Neural cell (in vitro differentiated cells): ENCODE data around the gene RALGPS1. TPM values are rescaled to one million over a fixed set of nuclear protein-coding genes. Genes with fewer than 3 reads are reported as not detected.

Source experiments
- H2AFZ ChIP-seq: fragments of 200-600, 300-800 bp; sonication (generic), shearing (Covaris generic); 2 replicates; pipeline ENCODE4 v1.6.0; 2014; ENCODE audit warnings: low read depth, mild to moderate bottlenecking, antibody characterized with exemption, low read length, moderate library complexity
- H3F3A ChIP-seq: fragments of 200-600 bp; shearing (Covaris generic); 2 replicates; pipeline ENCODE4 v1.6.1; 2016; ENCODE audit warnings: mild to moderate bottlenecking, moderate library complexity, mixed read lengths, antibody characterized with exemption, low read length; ENCODE audit not compliant: insufficient read depth, poor library complexity, severe bottlenecking
- H3K27ac ChIP-seq: fragments of 200-600, 300-800 bp; sonication (generic), shearing (Covaris generic); 2 replicates; pipeline ENCODE4 v1.5.1; 2014; ENCODE audit warnings: mild to moderate bottlenecking, low read length, moderate library complexity
- H3K27me3 ChIP-seq: fragments of 300-800, 200-600 bp; sonication (generic), shearing (Covaris generic); 2 replicates; pipeline ENCODE4 v1.6.0; 2014; ENCODE audit warnings: mild to moderate bottlenecking, low read depth, low read length, moderate library complexity; ENCODE audit not compliant: insufficient read depth
- H3K36me3 ChIP-seq: fragments of 300-800, 200-600 bp; sonication (generic), shearing (Covaris generic); 2 replicates; pipeline ENCODE4 v1.5.1; 2014; ENCODE audit warnings: mild to moderate bottlenecking, antibody characterized with exemption, low read length, moderate library complexity; ENCODE audit not compliant: insufficient read depth
- H3K4me2 ChIP-seq: fragments of 300-800, 200-600 bp; sonication (generic), shearing (Covaris generic); 2 replicates; pipeline ENCODE4 v1.6.0; 2014; ENCODE audit warnings: mild to moderate bottlenecking, low read length
- H3K4me3 ChIP-seq: fragments of 300-800, 200-600 bp; sonication (generic), shearing (Covaris generic); 2 replicates; pipeline ENCODE4 v1.5.1; 2014; ENCODE audit warnings: mild to moderate bottlenecking, low read length, moderate library complexity
- H3K79me2 ChIP-seq: fragments of 200-600 bp; shearing (Covaris generic); replicated peaks from 2 replicates; pipeline ENCODE4 v1.6.0; 2014; ENCODE audit warnings: mild to moderate bottlenecking, low read length, moderate library complexity; ENCODE audit not compliant: insufficient read depth
- H3K9ac ChIP-seq: fragments of 300-800, 200-600 bp; sonication (generic), shearing (Covaris generic); 2 replicates; pipeline ENCODE4 v1.6.1; 2016; ENCODE audit warnings: mild to moderate bottlenecking, low read length, mixed read lengths
- H3K9me2 ChIP-seq: fragments of 200-600 bp; shearing (Covaris generic); 2 replicates; pipeline ENCODE4 v1.6.1; 2016; ENCODE audit warnings: mild to moderate bottlenecking, low read length, mixed read lengths; ENCODE audit not compliant: insufficient read depth
- H3K9me3 ChIP-seq: fragments of 200-600, 300-800 bp; sonication (generic), shearing (Covaris generic); 2 replicates; pipeline ENCODE4 v1.6.1; 2016; ENCODE audit warnings: mild to moderate bottlenecking, mixed run types, low read length, moderate library complexity, mixed read lengths
- H4K20me1 ChIP-seq: fragments of 200-600 bp; shearing (Covaris generic); 2 replicates; pipeline ENCODE4 v1.6.1; 2016; ENCODE audit warnings: mild to moderate bottlenecking, mixed run types; ENCODE audit not compliant: insufficient read depth
- CTCF ChIP-seq: fragments of 450-650 bp; IDR thresholded peaks from 2 replicates; pipeline ENCODE4 v1.5.1; 2014; ENCODE audit warnings: antibody characterized with exemption, mild to moderate bottlenecking, moderate library complexity; ENCODE audit not compliant: poor library complexity, severe bottlenecking
- EP300 ChIP-seq: fragments of 450-650 bp; conservative IDR thresholded peaks from 2 replicates; pipeline ENCODE4 v1.6.1; 2014; ENCODE audit warnings: antibody characterized with exemption, mild to moderate bottlenecking, moderate library complexity; ENCODE audit not compliant: poor library complexity, severe bottlenecking
- EZH2 ChIP-seq: fragments of 200-600, 300-800 bp; shearing (Covaris generic), sonication (generic); IDR thresholded peaks from 2 replicates; pipeline ENCODE4 v1.6.1; 2014; ENCODE audit warnings: antibody characterized with exemption, low read length, borderline replicate concordance, mild to moderate bottlenecking; ENCODE audit not compliant: insufficient read depth, poor library complexity, severe bottlenecking
- MXI1 ChIP-seq: fragments of 450-650 bp; conservative IDR thresholded peaks from 2 replicates; pipeline ENCODE4 v1.6.1; 2014; ENCODE audit warnings: antibody characterized with exemption, mild to moderate bottlenecking; ENCODE audit not compliant: poor library complexity, severe bottlenecking
- POLR2AphosphoS5 ChIP-seq: IDR thresholded peaks from 2 replicates; pipeline ENCODE4 v1.6.1; 2012
- RAD21 ChIP-seq: fragments of 450-650 bp; conservative IDR thresholded peaks from 2 replicates; pipeline ENCODE4 v1.6.1; 2014; ENCODE audit warnings: antibody characterized with exemption, mild to moderate bottlenecking, moderate library complexity
- SMC3 ChIP-seq: fragments of 450-650 bp; conservative IDR thresholded peaks from 2 replicates; pipeline ENCODE4 v1.6.1; 2014; ENCODE audit warnings: antibody characterized with exemption, mild to moderate bottlenecking, moderate library complexity; ENCODE audit not compliant: poor library complexity
- TAF1 ChIP-seq: IDR thresholded peaks from 2 replicates; pipeline ENCODE4 v1.6.1; 2012; ENCODE audit warnings: low read depth
- polyA plus RNA-seq: library from polyadenylated mRNA; depleted of rRNA; stranded (reverse); fragments of >200 nt; gene quantifications from 2 replicates; pipeline ENCODE4 v1.2.3, GENCODE V29; 2014
- TF ChIP-seq, protein P1 (sequence below): IDR thresholded peaks from 2 replicates; pipeline ENCODE4 v1.6.1; 2012; ENCODE audit warnings: borderline replicate concordance

Gene RALGPS1
- polyA plus RNA-seq, 1 donor from 2014 or later, result 37.1 TPM

GRCh38 chr9:127050152-127050551, 135.6 kb downstream of the RALGPS1 start:
- Histone ChIP-seq H3K27ac (no peak overlapping the region), H2AFZ (no peak overlapping the region)

GRCh38 chr9:127050591-127051001, 136.0 kb downstream of the RALGPS1 start:
- TF ChIP-seq MXI1 (no peak), SMC3 (no peak), TAF1 (no peak), CTCF (no peak), EZH2 (no peak), EP300 (no peak), POLR2AphosphoS5 (no peak), RAD21 (no peak)
- TF ChIP-seq, protein P1, sequence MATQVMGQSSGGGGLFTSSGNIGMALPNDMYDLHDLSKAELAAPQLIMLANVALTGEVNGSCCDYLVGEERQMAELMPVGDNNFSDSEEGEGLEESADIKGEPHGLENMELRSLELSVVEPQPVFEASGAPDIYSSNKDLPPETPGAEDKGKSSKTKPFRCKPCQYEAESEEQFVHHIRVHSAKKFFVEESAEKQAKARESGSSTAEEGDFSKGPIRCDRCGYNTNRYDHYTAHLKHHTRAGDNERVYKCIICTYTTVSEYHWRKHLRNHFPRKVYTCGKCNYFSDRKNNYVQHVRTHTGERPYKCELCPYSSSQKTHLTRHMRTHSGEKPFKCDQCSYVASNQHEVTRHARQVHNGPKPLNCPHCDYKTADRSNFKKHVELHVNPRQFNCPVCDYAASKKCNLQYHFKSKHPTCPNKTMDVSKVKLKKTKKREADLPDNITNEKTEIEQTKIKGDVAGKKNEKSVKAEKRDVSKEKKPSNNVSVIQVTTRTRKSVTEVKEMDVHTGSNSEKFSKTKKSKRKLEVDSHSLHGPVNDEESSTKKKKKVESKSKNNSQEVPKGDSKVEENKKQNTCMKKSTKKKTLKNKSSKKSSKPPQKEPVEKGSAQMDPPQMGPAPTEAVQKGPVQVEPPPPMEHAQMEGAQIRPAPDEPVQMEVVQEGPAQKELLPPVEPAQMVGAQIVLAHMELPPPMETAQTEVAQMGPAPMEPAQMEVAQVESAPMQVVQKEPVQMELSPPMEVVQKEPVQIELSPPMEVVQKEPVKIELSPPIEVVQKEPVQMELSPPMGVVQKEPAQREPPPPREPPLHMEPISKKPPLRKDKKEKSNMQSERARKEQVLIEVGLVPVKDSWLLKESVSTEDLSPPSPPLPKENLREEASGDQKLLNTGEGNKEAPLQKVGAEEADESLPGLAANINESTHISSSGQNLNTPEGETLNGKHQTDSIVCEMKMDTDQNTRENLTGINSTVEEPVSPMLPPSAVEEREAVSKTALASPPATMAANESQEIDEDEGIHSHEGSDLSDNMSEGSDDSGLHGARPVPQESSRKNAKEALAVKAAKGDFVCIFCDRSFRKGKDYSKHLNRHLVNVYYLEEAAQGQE, result no peak
- no peaks in the 10 kb centered on the region for H3K9me3 ChIP-seq
- H3K36me3 ChIP-seq, result peaks cover 3% of the 10 kb centered on the region

More at GRCh38 chr9:127050152-127050551, 135.6 kb downstream of the RALGPS1 start:
- H3K79me2 ChIP-seq, result no peaks in the 10 kb centered on the region
- H3K4me3 ChIP-seq, result no peak overlapping the region
- H3F3A ChIP-seq, result no peaks in the 10 kb centered on the region
- H3K4me2 ChIP-seq, result no peak overlapping the region
- no peaks in the 10 kb centered on the region for H4K20me1 ChIP-seq
- no peak overlapping the region for H3K9ac ChIP-seq
- H3K9me3 ChIP-seq, result no peaks in the 10 kb centered on the region
- H3K36me3 ChIP-seq, result peaks cover 3% of the 10 kb centered on the region
- no peaks in the 10 kb centered on the region for H3K9me2 ChIP-seq
- H3K27me3 ChIP-seq, result no peaks in the 10 kb centered on the region
- no peak for TF ChIP-seq POLR2AphosphoS5
- TF ChIP-seq EP300, result no peak
- no peak for TF ChIP-seq SMC3
- TF ChIP-seq TAF1, result no peak
- no peak for TF ChIP-seq RAD21
- TF ChIP-seq, protein P1, result no peak
- TF ChIP-seq MXI1, result no peak

More at GRCh38 chr9:127050591-127051001, 136.0 kb downstream of the RALGPS1 start:
- Histone ChIP-seq H2AFZ (no peak overlapping the region), H3K79me2 (no peaks in the 10 kb centered on the region), H3K9me2 (no peaks in the 10 kb centered on the region), H3K27ac (no peak overlapping the region), H3K27me3 (no peaks in the 10 kb centered on the region), H3K4me2 (no peak overlapping the region), H3K9ac (no peak overlapping the region), H3F3A (no peaks in the 10 kb centered on the region), H3K4me3 (no peak overlapping the region), H4K20me1 (no peaks in the 10 kb centered on the region)
